ENCODE results near the gene IQCH.

IQCH gene

DNA sequence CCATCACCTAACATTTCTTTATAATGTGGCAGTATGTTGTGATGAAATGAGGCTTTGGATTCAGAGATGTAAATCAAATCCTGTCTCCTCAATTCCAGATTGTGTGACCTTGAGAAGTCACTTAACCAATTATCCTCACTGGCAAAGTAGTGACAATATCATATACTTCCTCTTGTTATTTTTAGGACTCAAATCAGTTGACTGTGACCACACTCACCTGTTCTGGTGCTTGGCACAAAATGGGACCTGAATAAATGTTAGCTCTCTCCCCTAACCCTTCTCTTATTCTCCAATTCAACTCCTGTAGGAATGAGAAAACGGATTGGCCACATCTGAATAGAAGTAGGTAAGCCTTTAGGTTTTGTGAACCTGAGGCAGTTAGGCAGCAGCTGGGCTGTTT lies 42.1 kb downstream of the IQCH start:
- in situ Hi-C loops (cut with MboI; ENCODE audit: low sequenced_read_pairs), result no loop called here

GRCh38 chr15:67300266-67301025 lies 45.9 kb downstream of the IQCH start:
- in situ Hi-C loops (cut with MboI; ENCODE audit: low sequenced_read_pairs), result no loop called here

GRCh38 chr15:67303490-67304363 lies 49.1 kb downstream of the IQCH start:
- in situ Hi-C loops (cut with MboI; ENCODE audit: low sequenced_read_pairs), result no loop called here

DNA sequence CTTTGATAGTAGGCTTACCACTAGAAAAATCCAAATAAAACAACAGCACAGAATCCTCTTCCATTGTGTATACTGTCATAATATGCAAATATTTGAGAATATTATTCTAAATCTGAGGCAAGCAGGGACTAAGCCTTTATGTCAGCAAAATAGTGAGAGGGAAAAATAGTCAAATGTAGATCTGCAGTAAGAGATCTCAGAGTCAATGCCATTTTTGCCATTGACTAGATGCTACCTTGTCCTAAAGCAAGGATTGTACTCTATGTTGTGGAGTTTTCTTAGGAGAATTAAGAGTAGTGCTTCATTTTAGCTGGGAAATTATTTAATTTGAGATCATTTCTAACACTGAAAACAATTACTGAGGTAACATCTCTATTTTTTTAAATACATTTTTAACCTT lies 50.2 kb downstream of the IQCH start:
- in situ Hi-C loops (cut with MboI; ENCODE audit: low sequenced_read_pairs), result no loop called here

DNA sequence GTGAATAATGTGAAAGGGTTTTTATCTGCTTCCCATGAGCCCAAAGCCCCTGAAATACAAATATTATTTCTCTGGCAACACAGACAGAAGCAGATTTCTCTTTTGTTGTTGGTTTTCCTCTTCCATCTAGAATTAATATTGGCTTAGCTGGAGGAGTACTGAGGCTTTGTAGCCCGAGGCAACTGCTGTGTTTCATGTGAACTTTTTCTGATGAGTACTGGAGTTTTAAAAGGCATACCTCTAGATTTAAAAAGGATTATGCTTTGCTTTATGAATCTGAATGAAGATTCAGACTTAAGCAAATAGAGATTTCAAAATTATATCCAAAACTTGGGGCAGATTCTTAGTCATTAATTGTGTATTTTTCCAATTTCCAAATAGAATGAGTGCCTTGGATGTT lies 50.9 kb downstream of the IQCH start:
- in situ Hi-C loops (cut with MboI; ENCODE audit: low sequenced_read_pairs), result no loop called here

DNA sequence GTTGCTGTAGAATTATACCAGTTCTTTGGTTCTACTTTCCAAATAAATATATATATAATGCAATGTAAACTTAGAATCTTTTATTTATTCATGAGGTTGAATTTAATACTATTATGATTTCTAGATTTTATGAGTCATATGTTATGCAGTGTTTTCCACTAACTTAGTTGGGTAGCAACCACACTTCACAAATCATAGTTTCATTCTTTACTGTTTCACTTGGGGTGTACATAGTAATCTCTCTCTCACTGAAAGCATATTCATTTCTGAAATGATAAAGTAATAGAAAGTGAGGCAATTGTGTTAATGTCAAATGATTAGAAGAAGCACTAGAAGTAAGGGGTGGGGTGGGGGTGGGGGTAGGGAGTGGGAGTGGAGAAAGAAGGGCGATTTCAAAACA lies 52.6 kb downstream of the IQCH start:
- in situ Hi-C loops (cut with MboI; ENCODE audit: low sequenced_read_pairs), result no loop called here

DNA sequence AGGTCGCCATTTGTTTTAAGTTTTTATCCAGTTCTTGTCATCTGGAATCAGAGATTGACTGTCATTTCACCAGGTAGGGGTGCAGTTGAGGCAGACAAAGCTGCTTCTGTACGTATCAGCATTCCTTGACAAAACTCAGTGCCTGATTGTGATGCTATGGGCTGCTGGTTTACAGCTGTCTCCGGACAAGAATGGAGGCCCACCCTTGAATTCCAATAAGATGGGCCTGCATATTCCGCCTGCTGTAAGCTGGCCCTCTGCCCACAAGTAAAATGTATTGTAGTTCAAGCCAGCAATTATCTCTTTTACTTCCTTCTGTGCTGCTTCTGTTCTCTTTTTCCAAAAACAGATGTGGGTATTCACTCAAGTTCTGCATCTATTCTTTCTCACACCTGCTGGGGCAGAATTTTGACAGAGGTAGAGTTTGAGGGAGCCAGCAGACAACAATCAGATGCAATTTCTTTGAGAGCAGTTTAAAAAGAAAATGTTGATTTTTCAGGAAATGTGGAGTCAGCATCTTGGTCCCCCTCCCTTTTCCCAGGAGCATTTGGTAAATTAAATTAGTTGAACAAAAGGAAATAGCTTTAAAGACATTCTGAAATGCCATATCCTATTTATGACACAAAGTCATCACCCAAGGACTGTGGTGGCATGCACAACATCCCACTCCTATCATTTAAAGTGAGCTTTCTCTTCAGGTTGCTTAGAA lies 53.5 kb downstream of the IQCH start:
- in situ Hi-C loops (cut with MboI; ENCODE audit: low sequenced_read_pairs), result no loop called here

- in situ Hi-C loops (cut with MboI; ENCODE audit: low sequenced_read_pairs), result no loop called here
Measured at GRCh38 chr15:67311731-67312130, 57.1 kb downstream of the IQCH start.

DNA sequence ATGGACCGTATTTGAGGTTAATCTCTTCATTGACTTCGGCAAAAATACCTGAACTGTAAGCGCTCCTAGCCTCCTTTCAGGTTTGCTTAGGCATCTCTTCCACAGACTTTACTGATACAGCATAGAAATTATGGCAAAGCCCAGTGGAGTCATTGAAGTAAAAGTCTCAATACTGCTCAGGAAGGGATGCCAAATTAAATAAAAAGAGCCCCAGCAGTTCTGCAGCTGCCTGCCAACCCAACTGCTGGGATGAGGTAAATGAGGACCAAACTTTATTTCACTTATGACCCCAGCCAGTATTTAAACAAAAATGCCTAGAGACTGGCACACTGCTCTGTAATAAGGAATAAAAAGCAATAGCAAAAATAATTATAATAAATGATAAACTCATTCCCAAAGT lies 65.4 kb downstream of the IQCH start:
- in situ Hi-C loops (cut with MboI; ENCODE audit: low sequenced_read_pairs), result no loop called here

DNA sequence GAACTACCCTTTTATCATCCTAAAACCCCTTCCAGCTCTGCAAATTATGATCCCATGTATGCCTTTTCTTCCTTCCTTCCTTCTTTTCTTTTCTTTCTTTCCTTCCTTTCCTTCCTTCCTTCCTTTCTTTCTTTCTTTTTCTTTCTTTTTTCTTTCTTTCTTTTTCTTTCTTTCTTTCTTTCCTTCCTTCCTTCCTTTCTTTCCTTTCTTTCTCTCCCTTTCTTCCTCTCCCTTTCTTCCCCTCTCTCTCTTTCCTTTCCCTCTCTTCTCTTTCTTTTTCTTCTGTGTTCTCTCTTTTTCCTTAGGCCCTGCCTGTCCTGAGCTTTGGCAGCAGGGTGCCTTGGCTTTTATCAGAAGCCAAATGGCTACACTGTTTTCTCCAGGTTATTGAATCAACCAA lies 66.8 kb downstream of the IQCH start:
- in situ Hi-C loops (cut with MboI; ENCODE audit: low sequenced_read_pairs), result no loop called here

DNA sequence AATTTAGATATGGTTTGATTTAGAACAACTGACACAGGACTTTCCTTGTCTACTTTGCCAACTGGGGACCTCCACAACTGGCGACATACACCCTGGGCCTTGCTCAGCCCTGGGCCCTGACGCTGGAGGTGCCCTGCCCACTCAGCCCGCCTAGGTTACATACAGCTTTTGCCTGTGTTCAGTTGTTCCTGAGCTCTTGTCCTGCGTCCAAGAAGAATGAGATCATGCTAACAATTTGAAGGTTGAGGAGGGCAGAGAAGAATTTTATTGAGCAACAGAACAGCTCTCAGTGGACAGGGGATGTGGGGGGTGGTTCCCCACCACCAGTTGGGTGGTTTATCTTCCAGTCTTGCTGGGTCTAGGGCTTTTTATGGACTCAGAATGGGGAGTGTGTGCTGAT lies 67.9 kb downstream of the IQCH start:
- in situ Hi-C loops (cut with MboI; ENCODE audit: low sequenced_read_pairs), result no loop called here

GRCh38 chr15:67327312-67327711 lies 72.7 kb downstream of the IQCH start:
- in situ Hi-C loops (cut with MboI; ENCODE audit: low sequenced_read_pairs), result no loop called here

GRCh38 chr15:67327737-67328136 lies 73.2 kb downstream of the IQCH start:
- in situ Hi-C loops (cut with MboI; ENCODE audit: low sequenced_read_pairs), result no loop called here

- in situ Hi-C loops (cut with MboI; ENCODE audit: low sequenced_read_pairs), result no loop called here
Measured at GRCh38 chr15:67329984-67330733, 75.6 kb downstream of the IQCH start.

DNA sequence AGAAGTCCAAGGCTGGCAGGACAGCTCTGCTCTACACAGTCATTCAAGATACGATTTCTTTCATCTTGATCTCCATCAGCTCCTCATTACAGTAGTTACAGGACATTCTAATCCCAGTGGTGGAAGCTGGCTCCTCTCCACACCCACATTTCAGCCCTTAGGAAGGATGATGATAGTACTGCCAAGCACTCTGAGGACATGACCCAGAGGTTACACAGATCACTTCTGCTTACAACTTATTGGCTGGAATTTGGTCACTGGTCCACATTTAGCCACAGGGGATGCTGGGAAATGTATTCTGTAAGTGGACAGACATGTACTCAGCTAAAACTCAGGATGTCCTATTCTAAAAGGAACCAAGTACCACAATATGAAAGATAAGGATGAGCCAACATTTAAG lies 77.1 kb downstream of the IQCH start:
- in situ Hi-C loops (cut with MboI; ENCODE audit: low sequenced_read_pairs), result no loop called here

- in situ Hi-C loops (cut with MboI; ENCODE audit: low sequenced_read_pairs), result no loop called here
Measured at GRCh38 chr15:67335026-67335425, 80.4 kb downstream of the IQCH start.

GRCh38 chr15:67335534-67336222 lies 81.1 kb downstream of the IQCH start:
- in situ Hi-C loops (cut with MboI; ENCODE audit: low sequenced_read_pairs), result no loop called here

DNA sequence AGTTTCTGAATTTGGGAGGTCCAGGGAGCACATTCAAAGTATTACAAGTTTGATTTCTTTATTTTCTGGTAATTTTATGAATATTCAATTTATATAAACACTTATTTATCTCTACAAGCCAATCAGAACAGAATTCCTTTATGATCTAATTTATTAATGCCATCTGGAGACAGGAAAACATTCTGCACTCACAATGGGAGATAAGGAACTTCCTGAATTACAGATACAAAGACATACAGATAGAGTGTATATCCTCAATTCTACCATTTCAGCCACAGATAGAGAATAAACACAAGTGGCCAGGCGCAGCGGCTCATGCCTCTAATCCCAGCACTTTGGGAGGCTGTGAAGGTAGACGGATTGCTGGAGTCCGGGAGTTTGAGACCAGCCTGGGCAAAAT lies 86.0 kb downstream of the IQCH start:
- in situ Hi-C loops (cut with MboI; ENCODE audit: low sequenced_read_pairs), result no loop called here

DNA sequence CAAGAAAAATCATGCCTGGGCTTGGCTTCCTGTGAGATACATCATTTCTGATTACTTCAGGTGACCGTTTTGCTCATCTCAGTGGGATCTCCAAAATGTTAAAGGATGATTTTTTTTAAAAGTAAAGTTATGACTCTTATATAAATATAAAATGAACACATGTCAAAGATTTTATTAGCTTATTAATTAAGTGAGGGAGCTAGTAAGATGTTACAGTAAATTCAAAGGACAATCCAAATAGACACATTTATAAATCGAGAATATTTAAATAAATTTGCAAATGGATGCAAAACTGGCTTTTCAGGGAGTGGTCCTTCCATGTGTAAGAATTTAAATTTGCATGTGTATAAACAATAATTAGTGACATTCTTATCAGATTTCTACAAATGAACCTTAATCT lies 87.0 kb downstream of the IQCH start:
- in situ Hi-C loops (cut with MboI; ENCODE audit: low sequenced_read_pairs), result no loop called here

DNA sequence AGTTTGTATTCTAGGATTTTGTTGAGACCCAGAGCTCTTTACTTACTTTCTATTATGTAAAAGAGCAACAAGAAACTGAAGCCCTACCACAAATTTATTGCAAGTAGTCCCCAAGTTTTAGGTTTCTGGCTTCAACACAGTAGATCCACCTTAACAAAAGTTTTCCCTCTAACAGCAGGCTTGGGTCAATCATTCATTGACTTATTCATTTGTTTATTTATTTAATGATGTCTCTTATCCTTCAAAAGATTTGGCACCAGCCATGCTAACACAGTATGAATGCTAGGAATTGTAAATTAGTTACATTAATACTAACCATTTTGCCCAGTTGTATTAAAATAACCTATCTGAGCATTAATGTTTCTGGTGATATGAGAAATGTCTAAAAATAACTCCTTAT lies 88.6 kb downstream of the IQCH start:
- in situ Hi-C loops (cut with MboI; ENCODE audit: low sequenced_read_pairs), result no loop called here
